ENCODE data around the gene DIABLO. TPM values are rescaled to one million over a fixed set of nuclear protein-coding genes. Genes with fewer than 3 reads are reported as not detected.

Gene DIABLO
- total RNA-seq, 1 experiment from 2014 or later: 97.6 TPM

DNA sequence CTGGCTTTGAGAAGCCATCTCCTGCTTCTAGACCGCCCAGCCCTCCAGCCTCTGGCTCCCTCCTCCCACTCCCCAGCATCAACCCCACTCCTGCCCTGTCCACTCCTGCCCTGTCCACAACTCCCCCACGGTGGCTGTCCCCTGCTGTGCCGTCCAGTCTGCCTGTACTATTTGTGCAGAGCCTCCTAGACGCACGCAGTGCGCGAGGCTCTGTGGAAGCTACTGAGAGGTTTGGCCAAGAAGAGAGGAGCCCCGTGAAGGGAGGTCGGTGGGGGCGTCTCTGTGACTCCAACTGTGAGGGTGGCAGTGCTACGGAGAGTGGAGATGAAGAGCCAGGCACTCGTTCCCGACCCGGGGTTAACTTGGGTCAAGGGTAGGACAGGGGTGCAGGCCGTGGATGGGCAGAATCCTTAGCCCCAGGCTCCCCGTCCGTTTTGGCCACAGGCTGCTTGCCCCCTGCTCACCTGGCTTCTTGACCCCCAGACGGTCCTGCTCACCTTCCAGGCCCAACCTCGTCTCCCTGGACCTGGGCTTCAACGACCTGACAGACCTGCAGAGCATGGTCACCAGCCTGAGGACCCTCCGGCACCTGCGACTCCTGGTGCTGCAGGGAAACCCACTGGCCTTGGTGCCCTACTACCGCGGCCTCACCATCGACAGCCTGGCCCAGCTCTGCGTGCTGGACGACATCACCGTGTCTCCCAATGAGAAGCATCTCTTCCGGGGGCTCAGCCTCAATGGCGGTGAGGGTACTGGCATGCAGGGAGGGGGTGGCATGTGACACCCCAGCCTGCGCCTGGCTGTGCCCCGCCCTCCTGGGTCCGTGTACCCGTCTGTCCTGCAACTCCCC, 36.0 kb downstream of the DIABLO start:
- ATAC-seq: no peak
- H3K27me3 ChIP-seq (ENCODE audit: low read length): no peaks in the 10 kb centered on the region
- CTCF ChIA-PET: interaction anchor here (0.6 kb wide), 1 partner anchor 59 kb away, joined by 3 read pairs; no protein-coding TSS in a partner anchor
- H3K36me3 ChIP-seq (ENCODE audit: low read depth, low read length): no peaks in the 10 kb centered on the region
- no peaks in the 10 kb centered on the region for H3K79me2 ChIP-seq (ENCODE audit: low read length)
- BruUV-seq (replicated peaks): no TSS peak
- H3K9me2 ChIP-seq (replicated peaks; ENCODE audit: low read length): no peaks in the 10 kb centered on the region
- no peak overlapping the region for H3K9ac ChIP-seq (ENCODE audit: low read length)
- no peaks in the 10 kb centered on the region for H4K20me1 ChIP-seq (ENCODE audit: low read length)
- intact Hi-C loops (cut with micrococcal nuclease): loop anchor here (5.0 kb wide), 1 partner anchor 38 kb away; no protein-coding TSS in a partner anchor
- H3K4me1 ChIP-seq (ENCODE audit: insufficient read depth, low read length): no peaks in the 10 kb centered on the region
- H3K4me2 ChIP-seq (ENCODE audit: low read length): no peak overlapping the region
- H3K27ac ChIP-seq (ENCODE audit: low read length): no peak overlapping the region
- H3F3A ChIP-seq (ENCODE audit: low read length, unreplicated experiment): no peaks in the 10 kb centered on the region
- DNase-seq: no peak
- TF ChIP-seq EZH2phosphoT487 (IDR thresholded peaks at IDR 0.05; ENCODE audit: borderline replicate concordance, low read length): no peak
- H2AFZ ChIP-seq (ENCODE audit: low read length): no peak overlapping the region
- POLR2A ChIA-PET (ENCODE audit: unreplicated experiment): no interaction called here
- H3K4me3 ChIP-seq (ENCODE audit: low read length): no peak overlapping the region
- H3K9me3 ChIP-seq (ENCODE audit: low read length): no peaks in the 10 kb centered on the region

DNA sequence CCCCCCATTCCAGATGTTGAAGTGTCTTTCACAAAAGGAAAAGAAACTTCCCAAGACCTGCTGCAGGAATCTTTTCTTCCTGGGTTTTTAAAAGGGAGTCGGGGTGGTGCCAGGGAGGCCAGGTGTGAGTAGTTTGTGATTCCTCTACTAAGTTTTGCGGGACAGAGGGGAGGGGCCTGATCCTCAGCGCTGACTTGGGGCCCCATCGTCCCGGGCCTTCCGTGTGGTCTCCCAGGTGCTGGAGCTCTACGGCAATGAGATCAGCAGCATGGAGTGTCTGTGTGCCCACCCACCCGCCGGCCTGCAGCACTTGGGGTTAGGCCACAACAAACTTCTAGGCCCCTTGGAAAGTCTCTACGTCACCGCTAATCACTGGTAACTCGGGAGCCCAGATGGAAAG, 38.4 kb downstream of the DIABLO start:
- Histone ChIP-seq H3K4me2 (ENCODE audit: low read length) (no peak overlapping the region), H3K4me3 (ENCODE audit: low read length) (no peak overlapping the region), H2AFZ (ENCODE audit: low read length) (no peak overlapping the region), H4K20me1 (ENCODE audit: low read length) (no peaks in the 10 kb centered on the region), H3F3A (ENCODE audit: low read length, unreplicated experiment) (no peaks in the 10 kb centered on the region), H3K4me1 (ENCODE audit: insufficient read depth, low read length) (no peaks in the 10 kb centered on the region), H3K9me3 (ENCODE audit: low read length) (no peaks in the 10 kb centered on the region), H3K9ac (ENCODE audit: low read length) (no peak overlapping the region), H3K9me2 (replicated peaks; ENCODE audit: low read length) (no peaks in the 10 kb centered on the region), H3K27ac (ENCODE audit: low read length) (no peak overlapping the region), H3K36me3 (ENCODE audit: low read depth, low read length) (no peaks in the 10 kb centered on the region), H3K27me3 (ENCODE audit: low read length) (no peaks in the 10 kb centered on the region), H3K79me2 (ENCODE audit: low read length) (no peaks in the 10 kb centered on the region)
- intact Hi-C loops (cut with micrococcal nuclease): no loop called here
- no peak for TF ChIP-seq EZH2 (IDR thresholded peaks at IDR 0.05; ENCODE audit: low read length, unreplicated experiment)
- TF ChIP-seq, protein P1, sequence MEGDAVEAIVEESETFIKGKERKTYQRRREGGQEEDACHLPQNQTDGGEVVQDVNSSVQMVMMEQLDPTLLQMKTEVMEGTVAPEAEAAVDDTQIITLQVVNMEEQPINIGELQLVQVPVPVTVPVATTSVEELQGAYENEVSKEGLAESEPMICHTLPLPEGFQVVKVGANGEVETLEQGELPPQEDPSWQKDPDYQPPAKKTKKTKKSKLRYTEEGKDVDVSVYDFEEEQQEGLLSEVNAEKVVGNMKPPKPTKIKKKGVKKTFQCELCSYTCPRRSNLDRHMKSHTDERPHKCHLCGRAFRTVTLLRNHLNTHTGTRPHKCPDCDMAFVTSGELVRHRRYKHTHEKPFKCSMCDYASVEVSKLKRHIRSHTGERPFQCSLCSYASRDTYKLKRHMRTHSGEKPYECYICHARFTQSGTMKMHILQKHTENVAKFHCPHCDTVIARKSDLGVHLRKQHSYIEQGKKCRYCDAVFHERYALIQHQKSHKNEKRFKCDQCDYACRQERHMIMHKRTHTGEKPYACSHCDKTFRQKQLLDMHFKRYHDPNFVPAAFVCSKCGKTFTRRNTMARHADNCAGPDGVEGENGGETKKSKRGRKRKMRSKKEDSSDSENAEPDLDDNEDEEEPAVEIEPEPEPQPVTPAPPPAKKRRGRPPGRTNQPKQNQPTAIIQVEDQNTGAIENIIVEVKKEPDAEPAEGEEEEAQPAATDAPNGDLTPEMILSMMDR (conservative IDR thresholded peaks at IDR 0.05; ENCODE audit: low read depth, low read length): no peak
- TF ChIP-seq EZH2phosphoT487 (IDR thresholded peaks at IDR 0.05; ENCODE audit: borderline replicate concordance, low read length): no peak
- ATAC-seq (no peak), DNase-seq (no peak)
- ChIA-PET POLR2A (ENCODE audit: unreplicated experiment) (no interaction called here), CTCF (no interaction called here)
- BruUV-seq (replicated peaks): no TSS peak

DNA sequence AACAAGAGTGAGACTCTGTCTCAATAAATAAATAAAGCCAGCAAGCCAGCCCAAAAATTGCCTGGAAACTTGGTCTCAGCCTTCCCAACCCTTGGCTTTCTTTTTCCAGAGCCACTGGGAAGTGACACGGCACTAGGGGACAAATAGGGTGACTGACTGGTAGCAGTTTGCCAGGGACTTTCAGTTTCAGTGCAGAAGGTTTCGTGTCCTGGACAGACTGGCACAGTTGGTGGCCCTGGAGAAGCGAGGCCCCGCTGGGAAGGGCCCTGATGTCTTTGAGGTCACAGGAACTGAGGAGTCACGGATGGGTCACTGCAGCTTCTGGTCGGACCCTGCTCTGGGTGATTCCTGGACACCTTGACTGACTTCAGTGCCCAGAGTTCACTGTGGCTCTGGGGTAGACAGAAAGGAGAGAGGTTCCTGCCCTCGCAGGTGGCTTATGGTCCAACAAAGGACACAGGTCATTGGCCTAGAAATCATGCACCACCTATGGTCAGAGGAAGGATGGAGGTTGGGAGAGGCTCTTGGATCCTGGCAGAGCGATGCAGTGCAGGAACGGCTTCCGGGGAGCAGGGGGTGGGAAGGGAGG, 40.3 kb downstream of the DIABLO start:
- ATAC-seq (no peak), DNase-seq (no peak)
- TF ChIP-seq EZH2 (IDR thresholded peaks at IDR 0.05; ENCODE audit: low read length, unreplicated experiment) (no peak), EZH2phosphoT487 (IDR thresholded peaks at IDR 0.05; ENCODE audit: borderline replicate concordance, low read length) (no peak)
- TF ChIP-seq, protein P1 (conservative IDR thresholded peaks at IDR 0.05; ENCODE audit: low read depth, low read length): no peak
- ChIA-PET CTCF (no interaction called here), POLR2A (ENCODE audit: unreplicated experiment) (no interaction called here)
- no peaks in the 10 kb centered on the region for H3K27me3 ChIP-seq (ENCODE audit: low read length)
- no peak overlapping the region for H3K27ac ChIP-seq (ENCODE audit: low read length)
- H2AFZ ChIP-seq (ENCODE audit: low read length): no peak overlapping the region
- no peaks in the 10 kb centered on the region for H3K4me1 ChIP-seq (ENCODE audit: insufficient read depth, low read length)
- no peaks in the 10 kb centered on the region for H3K79me2 ChIP-seq (ENCODE audit: low read length)
- no peaks in the 10 kb centered on the region for H3K9me2 ChIP-seq (replicated peaks; ENCODE audit: low read length)
- no peaks in the 10 kb centered on the region for H3F3A ChIP-seq (ENCODE audit: low read length, unreplicated experiment)
- H3K36me3 ChIP-seq (ENCODE audit: low read depth, low read length): no peaks in the 10 kb centered on the region
- H3K9ac ChIP-seq (ENCODE audit: low read length): no peak overlapping the region
- H3K4me3 ChIP-seq (ENCODE audit: low read length): no peak overlapping the region
- H3K4me2 ChIP-seq (ENCODE audit: low read length): no peak overlapping the region
- no peaks in the 10 kb centered on the region for H4K20me1 ChIP-seq (ENCODE audit: low read length)
- intact Hi-C loops (cut with micrococcal nuclease): no loop called here
- no peaks in the 10 kb centered on the region for H3K9me3 ChIP-seq (ENCODE audit: low read length)
- BruUV-seq (replicated peaks): no TSS peak

Measured in PC-3 (cell line).